Peyer's patch (tissue), 4 donors: ENCODE measurements around the gene GAK. TPM values are rescaled to one million over a fixed set of nuclear protein-coding genes. Genes with fewer than 3 reads are reported as not detected.
A peak's percentile ranks its signal among the peaks of the same experiment; 100 is the strongest.

Experiments
- DNase-seq, 3 donors: peaks; one replicate each; pipeline ENCODE4 v3.0.0-alpha.2; 2017 to 2019
- H3K27ac ChIP-seq, 4 donors: fragments of 200-600 bp; sonication (generic); one replicate each; pipeline ENCODE4 v1.5.1; 2016 to 2019
- H3K27me3 ChIP-seq, 2 donors: fragments of 200-600 bp; sonication (generic); one replicate each; pipeline ENCODE4 v1.5.1; 2019
- H3K36me3 ChIP-seq, 3 donors: fragments of 200-600 bp; sonication (generic); one replicate each; pipeline ENCODE4 v1.5.1; 2016 to 2019
- H3K4me1 ChIP-seq, 4 donors: fragments of 200-600 bp; sonication (generic); one replicate each; pipeline ENCODE4 v1.5.1; 2016 to 2019
- H3K4me3 ChIP-seq, 4 donors: fragments of 200-600 bp; sonication (generic); 1 replicate in 3 of 4; 2 replicates in 1 of 4; pipeline ENCODE4 v1.5.1; 2016 to 2019; ENCODE audit warnings: mild to moderate bottlenecking in 1 of 4
- H3K9me3 ChIP-seq, 4 donors: fragments of 200-600 bp; sonication (generic); one replicate each; pipeline ENCODE4 v1.5.1; 2016 to 2019; ENCODE audit warnings: mild to moderate bottlenecking in 1 of 4
- POLR2A ChIP-seq, 2 donors: fragments of 450-650 bp; IDR thresholded peaks; one replicate each; pipeline ENCODE4 v1.5.1; 2017; ENCODE audit warnings: antibody characterized with exemption in 2 of 2, mild to moderate bottlenecking in 2 of 2, moderate library complexity in 2 of 2
- total RNA-seq, 4 donors: library from RNA; depleted of rRNA; stranded (reverse); fragments of >200 nt; gene quantifications; one replicate each; pipeline ENCODE4 v1.1.0, GENCODE V29; 2016
- TF ChIP-seq, protein P1 (sequence below), 6 experiments: fragments of 450-650 bp in 4 of 6; fragments of 200-600 bp in 2 of 6; sonication (generic) in 1 of 6; IDR thresholded peaks; one replicate each; pipeline ENCODE4 v1.5.1; 2017 to 2019; ENCODE audit warnings: antibody characterized with exemption in 6 of 6, mild to moderate bottlenecking in 3 of 6, moderate library complexity in 1 of 6

The GAK gene
- total RNA-seq, 4 donors from 2014 or later: 248 to 362 (median 351) TPM

DNA sequence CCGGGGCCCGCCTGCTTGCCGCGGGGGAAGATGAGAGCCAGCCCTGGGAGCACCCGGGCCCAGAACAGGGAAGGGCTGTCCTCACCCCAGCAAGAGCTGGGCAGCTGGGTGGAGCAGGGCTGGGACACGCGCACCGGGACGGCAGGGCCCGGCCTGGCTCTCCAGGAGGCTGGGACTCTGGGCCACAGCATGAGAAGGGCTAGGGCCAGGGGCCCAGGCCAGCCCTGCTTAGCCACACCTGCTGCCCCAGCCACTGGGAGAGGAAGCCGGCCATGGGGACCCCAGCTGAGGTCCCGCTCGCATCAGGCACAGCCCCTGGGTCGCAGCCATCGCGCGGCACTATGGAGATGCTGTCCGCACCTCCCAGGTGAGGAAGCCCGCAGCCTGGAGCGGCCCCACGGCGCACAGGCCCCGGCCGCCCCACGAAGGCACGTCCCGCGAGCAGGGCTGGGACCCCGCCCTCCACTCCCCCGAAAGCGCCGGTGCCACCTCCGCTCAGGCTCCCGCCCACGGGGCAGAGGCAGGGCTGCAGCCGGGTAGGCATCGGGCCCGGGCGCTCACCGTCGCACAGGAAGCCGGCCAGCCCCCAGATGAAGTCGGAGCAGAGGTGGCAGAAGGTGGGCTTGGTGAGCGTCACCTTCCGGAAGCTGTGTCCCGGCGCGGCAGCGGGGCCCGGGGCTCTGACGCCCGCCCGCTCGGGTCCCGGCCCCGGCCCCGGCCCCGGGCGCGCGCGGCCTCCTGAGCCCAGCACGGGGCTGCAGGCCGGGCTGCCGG is 40.7 kb upstream of the GAK start:
- Histone ChIP-seq H3K27me3 (no peaks in the 10 kb centered on the region), H3K36me3 (peaks cover 0 to 9% (median 0%) of the 10 kb centered on the region in 3 donors), H3K27ac (peak overlapping the region; percentile 67 to 99 (median 86)), H3K4me3 (peak overlapping the region; percentile 60 to 98 (median 82)), H3K9me3 (peaks cover 0 to 9% (median 0%) of the 10 kb centered on the region in 4 donors), H3K4me1 (peaks cover 4 to 27% (median 16%) of the 10 kb centered on the region in 4 donors)
- TF ChIP-seq, protein P1, sequence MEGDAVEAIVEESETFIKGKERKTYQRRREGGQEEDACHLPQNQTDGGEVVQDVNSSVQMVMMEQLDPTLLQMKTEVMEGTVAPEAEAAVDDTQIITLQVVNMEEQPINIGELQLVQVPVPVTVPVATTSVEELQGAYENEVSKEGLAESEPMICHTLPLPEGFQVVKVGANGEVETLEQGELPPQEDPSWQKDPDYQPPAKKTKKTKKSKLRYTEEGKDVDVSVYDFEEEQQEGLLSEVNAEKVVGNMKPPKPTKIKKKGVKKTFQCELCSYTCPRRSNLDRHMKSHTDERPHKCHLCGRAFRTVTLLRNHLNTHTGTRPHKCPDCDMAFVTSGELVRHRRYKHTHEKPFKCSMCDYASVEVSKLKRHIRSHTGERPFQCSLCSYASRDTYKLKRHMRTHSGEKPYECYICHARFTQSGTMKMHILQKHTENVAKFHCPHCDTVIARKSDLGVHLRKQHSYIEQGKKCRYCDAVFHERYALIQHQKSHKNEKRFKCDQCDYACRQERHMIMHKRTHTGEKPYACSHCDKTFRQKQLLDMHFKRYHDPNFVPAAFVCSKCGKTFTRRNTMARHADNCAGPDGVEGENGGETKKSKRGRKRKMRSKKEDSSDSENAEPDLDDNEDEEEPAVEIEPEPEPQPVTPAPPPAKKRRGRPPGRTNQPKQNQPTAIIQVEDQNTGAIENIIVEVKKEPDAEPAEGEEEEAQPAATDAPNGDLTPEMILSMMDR (IDR thresholded peaks at IDR 0.05): no peak
- TF ChIP-seq POLR2A (IDR thresholded peaks at IDR 0.05): no peak
- DNase-seq: peak; percentile 35 to 77 (median 53)

DNA sequence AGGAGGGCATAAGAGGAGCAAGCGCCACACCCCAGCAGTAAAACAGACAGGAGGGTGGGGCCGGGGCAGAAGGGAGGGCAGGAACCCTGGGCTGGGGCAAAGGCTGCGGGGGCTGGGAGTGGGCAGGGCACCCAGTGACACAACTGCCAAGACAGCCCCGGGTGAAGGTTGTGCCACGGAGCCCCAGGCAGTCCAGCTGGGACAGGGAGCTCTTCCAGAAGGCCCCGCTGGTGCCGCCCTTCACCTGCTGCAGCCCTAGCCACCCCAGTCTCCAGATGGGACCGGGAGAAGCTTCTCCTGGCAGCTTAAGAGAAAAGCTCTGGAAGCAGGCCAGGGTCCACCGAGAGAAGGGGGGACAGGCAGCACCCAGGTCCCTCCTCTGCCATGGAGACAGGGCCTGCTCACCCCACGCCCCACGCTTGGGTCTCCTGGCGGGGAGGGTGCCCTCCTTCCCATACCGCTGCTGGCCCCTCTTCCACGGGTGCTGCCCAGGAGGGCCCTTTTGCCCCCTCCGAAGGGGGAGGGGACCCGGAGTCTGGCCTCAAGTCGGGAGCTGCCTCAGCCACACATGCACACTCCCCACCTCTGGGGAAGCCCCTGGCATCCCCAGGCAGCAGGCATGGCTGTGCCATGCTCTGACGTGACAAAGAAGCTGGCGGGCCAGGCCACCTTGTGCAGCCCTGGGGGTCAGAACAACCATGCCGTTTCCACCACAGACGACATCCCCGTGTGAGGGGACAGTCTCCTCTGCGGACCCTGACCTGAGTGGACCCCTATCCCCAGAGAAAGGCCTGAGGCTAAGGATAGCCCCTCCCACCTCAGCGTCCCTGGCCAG is 39.8 kb upstream of the GAK start:
- H3K27ac ChIP-seq: peak overlapping the region; percentile 67 to 99 (median 86)
- H3K4me1 ChIP-seq: peaks cover 4 to 27% (median 16%) of the 10 kb centered on the region in 4 donors
- peak in 2 of 3 donors; percentile 93 to 96 for DNase-seq
- peak overlapping the region; percentile 60 to 98 (median 82) for H3K4me3 ChIP-seq
- peaks cover 0 to 19% (median 0%) of the 10 kb centered on the region in 3 donors for H3K36me3 ChIP-seq
- TF ChIP-seq, protein P1 (IDR thresholded peaks at IDR 0.05): peak in 1 of 6 experiments; percentile 5
- peak; percentile 95 to 98 for TF ChIP-seq POLR2A (IDR thresholded peaks at IDR 0.05)
- H3K9me3 ChIP-seq: peaks cover 0 to 9% (median 0%) of the 10 kb centered on the region in 4 donors
- H3K27me3 ChIP-seq: no peaks in the 10 kb centered on the region

DNA sequence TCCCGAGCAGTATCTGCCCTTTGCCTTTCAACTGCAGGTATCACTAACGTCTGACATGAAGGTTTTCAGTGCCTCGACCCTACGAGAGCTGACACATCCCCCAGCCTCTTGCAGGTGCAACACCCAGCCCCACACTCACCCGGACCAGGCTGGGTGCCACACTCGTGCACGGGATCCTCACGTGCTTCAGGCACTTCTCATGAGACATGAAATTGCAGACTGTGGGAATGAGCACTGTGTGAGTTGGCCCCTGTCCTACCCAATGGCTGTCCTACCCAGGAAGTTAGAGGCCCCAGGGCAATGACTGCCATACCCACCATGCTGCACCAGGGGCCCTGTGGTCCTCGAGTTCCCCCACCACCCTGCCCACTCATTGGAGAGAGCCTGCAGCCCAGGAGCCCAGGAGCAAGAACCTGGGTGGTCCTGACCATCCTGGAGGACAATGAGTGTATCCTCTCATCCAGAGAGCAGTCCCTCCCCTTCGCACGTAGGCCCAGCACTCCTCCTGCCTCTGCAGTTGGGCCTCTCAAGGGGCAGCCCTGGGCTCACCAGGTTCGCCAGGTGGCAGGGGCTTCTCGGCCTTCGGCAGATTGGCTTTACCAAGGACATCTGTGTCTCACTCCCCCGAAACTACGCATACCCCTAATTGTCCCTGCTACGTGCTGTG is 38.9 kb upstream of the GAK start:
- H3K27me3 ChIP-seq: no peaks in the 10 kb centered on the region
- DNase-seq: peak in 2 of 3 donors; percentile 64 to 72
- H3K36me3 ChIP-seq: peaks cover 0 to 28% (median 0%) of the 10 kb centered on the region in 3 donors
- H3K4me3 ChIP-seq: peak overlapping the region in 2 of 4 donors; percentile 80 to 98
- TF ChIP-seq POLR2A (IDR thresholded peaks at IDR 0.05): no peak
- TF ChIP-seq, protein P1 (IDR thresholded peaks at IDR 0.05): no peak
- peaks cover 4 to 27% (median 16%) of the 10 kb centered on the region in 4 donors for H3K4me1 ChIP-seq
- peak overlapping the region in 3 of 4 donors; percentile 80 to 99 (median 92) for H3K27ac ChIP-seq
- H3K9me3 ChIP-seq: peaks cover 0 to 9% (median 0%) of the 10 kb centered on the region in 4 donors

DNA sequence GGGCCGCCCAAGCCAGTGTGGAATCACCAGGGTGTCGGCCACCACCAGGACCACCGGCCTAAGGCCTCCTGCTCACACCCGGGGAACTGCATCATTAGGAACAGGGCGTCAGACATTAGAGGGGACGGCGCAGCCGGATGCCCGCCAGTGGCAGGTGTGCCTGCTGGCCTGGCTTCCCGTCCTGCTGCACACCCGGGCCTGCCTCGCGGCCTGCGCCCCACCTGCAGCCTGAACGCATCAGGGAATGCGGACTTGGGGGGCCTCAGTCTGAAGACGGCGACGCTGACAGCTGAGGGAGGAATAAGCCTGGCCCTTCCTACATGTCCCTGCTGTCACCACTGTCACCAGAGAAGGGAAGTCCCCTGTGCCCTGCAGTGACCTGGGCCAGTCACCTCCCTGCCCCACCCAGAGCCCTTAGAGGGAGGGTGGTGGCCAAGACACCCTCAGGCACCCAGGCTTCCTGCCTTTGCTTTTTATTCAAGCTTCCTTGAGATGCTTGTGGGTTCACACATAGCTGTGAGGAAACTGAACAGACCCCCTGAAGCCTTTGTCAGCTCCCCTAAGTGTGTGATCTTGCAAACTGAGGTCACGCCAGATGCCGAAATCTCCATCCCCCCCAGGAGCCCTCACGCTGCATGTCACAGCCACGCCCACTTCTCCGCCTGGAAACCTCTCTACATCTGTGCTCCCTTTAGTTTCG is 38.1 kb upstream of the GAK start:
- Histone ChIP-seq H3K36me3 (peaks cover 0 to 35% (median 0%) of the 10 kb centered on the region in 3 donors), H3K27ac (peak overlapping the region in 3 of 4 donors; percentile 80 to 99 (median 92)), H3K4me1 (peaks cover 4 to 27% (median 16%) of the 10 kb centered on the region in 4 donors), H3K4me3 (no peak overlapping the region), H3K27me3 (no peaks in the 10 kb centered on the region), H3K9me3 (peaks cover 0 to 9% (median 0%) of the 10 kb centered on the region in 4 donors)
- no peak for DNase-seq
- TF ChIP-seq POLR2A (IDR thresholded peaks at IDR 0.05): no peak
- TF ChIP-seq, protein P1 (IDR thresholded peaks at IDR 0.05): no peak
